HL-60 (cell line): ENCODE results near the gene GANC.
A peak's percentile ranks its signal among the peaks of the same experiment; 100 is the strongest.
"Not testable (repeated sequence)": the region's sequence is repeated elsewhere in the genome, so short reads cannot be mapped to it uniquely, and the experiment has no call there.

Experiments
- DNase-seq, 2 experiments: peaks; one replicate each; pipeline ENCODE4 v3.0.0-alpha.2; 2010 to 2020; ENCODE audit warnings: low read depth in 1 of 2, low spot score in 1 of 2
- H3K27ac ChIP-seq: fragments of 250-450 bp; sonication (Bioruptor Pico); replicated peaks from 2 replicates; pipeline ENCODE4 v1.5.1; 2020; ENCODE audit warnings: mild to moderate bottlenecking, moderate library complexity
- H3K27me3 ChIP-seq: fragments of 250-450 bp; sonication (Bioruptor Pico); 2 replicates; pipeline ENCODE4 v1.5.1; 2021; ENCODE audit warnings: mild to moderate bottlenecking, moderate library complexity; ENCODE audit not compliant: insufficient read depth, poor library complexity, severe bottlenecking
- H3K4me3 ChIP-seq: replicated peaks from 2 replicates; pipeline ENCODE4 v1.5.1; 2011; ENCODE audit warnings: mild to moderate bottlenecking, control low read depth, low read length; ENCODE audit not compliant: insufficient read depth
- GABPA ChIP-seq: IDR thresholded peaks from 2 replicates; pipeline ENCODE4 v1.6.1; 2012; ENCODE audit warnings: low read depth
- POLR2AphosphoS5 ChIP-seq: IDR thresholded peaks from 2 replicates; pipeline ENCODE4 v1.6.1; 2012; ENCODE audit warnings: low read depth
- SPI1 ChIP-seq: IDR thresholded peaks from 2 replicates; pipeline ENCODE4 v1.6.1; 2012; ENCODE audit warnings: low read depth, mild to moderate bottlenecking, borderline replicate concordance
- TF ChIP-seq, protein P1 (sequence below): IDR thresholded peaks from 2 replicates; pipeline ENCODE4 v1.6.1; 2012; ENCODE audit warnings: low read depth; ENCODE audit not compliant: insufficient replicate concordance
- TF ChIP-seq, protein P2 (sequence below): IDR thresholded peaks from one replicate; pipeline ENCODE4 v1.5.1; 2011; ENCODE audit warnings: low read length, control low read depth, inconsistent platforms; ENCODE audit not compliant: insufficient read depth

GANC gene

DNA sequence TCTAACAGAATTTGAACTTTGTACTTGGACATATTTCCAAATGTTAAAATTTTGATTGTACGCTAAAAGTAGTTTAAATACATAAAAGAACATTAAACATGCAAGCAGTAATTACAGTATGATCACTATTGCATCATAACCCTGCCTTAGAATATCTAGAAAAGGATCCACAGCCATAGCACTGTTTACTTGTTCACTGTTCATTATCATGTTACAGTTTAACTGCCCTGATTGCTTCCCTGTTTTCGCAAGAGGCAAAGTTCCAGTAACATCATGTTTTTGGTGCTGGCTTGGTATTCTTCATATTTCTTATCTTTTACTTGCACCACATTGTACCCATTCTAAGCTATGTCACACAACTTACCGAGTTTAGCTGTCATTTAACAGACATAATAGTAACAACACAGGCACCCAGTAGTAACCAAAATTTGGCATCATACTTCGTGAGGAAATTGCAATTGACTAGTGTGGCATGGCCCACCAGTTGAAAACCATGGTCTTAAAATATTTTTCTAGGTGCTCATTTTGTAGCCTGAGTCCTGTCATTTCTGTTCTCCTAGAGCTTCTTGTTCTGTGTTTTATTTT is 13.5 kb downstream of the GANC start:
- H3K27me3 ChIP-seq = no peaks in the 10 kb centered on the region
- no peak overlapping the region for H3K4me3 ChIP-seq
- peak; percentile 62 to 74 for DNase-seq
- TF ChIP-seq GABPA (no peak), POLR2AphosphoS5 (no peak), SPI1 (no peak)
- TF ChIP-seq, protein P1, sequence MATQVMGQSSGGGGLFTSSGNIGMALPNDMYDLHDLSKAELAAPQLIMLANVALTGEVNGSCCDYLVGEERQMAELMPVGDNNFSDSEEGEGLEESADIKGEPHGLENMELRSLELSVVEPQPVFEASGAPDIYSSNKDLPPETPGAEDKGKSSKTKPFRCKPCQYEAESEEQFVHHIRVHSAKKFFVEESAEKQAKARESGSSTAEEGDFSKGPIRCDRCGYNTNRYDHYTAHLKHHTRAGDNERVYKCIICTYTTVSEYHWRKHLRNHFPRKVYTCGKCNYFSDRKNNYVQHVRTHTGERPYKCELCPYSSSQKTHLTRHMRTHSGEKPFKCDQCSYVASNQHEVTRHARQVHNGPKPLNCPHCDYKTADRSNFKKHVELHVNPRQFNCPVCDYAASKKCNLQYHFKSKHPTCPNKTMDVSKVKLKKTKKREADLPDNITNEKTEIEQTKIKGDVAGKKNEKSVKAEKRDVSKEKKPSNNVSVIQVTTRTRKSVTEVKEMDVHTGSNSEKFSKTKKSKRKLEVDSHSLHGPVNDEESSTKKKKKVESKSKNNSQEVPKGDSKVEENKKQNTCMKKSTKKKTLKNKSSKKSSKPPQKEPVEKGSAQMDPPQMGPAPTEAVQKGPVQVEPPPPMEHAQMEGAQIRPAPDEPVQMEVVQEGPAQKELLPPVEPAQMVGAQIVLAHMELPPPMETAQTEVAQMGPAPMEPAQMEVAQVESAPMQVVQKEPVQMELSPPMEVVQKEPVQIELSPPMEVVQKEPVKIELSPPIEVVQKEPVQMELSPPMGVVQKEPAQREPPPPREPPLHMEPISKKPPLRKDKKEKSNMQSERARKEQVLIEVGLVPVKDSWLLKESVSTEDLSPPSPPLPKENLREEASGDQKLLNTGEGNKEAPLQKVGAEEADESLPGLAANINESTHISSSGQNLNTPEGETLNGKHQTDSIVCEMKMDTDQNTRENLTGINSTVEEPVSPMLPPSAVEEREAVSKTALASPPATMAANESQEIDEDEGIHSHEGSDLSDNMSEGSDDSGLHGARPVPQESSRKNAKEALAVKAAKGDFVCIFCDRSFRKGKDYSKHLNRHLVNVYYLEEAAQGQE = no peak
- TF ChIP-seq, protein P2, sequence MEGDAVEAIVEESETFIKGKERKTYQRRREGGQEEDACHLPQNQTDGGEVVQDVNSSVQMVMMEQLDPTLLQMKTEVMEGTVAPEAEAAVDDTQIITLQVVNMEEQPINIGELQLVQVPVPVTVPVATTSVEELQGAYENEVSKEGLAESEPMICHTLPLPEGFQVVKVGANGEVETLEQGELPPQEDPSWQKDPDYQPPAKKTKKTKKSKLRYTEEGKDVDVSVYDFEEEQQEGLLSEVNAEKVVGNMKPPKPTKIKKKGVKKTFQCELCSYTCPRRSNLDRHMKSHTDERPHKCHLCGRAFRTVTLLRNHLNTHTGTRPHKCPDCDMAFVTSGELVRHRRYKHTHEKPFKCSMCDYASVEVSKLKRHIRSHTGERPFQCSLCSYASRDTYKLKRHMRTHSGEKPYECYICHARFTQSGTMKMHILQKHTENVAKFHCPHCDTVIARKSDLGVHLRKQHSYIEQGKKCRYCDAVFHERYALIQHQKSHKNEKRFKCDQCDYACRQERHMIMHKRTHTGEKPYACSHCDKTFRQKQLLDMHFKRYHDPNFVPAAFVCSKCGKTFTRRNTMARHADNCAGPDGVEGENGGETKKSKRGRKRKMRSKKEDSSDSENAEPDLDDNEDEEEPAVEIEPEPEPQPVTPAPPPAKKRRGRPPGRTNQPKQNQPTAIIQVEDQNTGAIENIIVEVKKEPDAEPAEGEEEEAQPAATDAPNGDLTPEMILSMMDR = no peak
- H3K27ac ChIP-seq = peak overlapping the region; percentile 91

DNA sequence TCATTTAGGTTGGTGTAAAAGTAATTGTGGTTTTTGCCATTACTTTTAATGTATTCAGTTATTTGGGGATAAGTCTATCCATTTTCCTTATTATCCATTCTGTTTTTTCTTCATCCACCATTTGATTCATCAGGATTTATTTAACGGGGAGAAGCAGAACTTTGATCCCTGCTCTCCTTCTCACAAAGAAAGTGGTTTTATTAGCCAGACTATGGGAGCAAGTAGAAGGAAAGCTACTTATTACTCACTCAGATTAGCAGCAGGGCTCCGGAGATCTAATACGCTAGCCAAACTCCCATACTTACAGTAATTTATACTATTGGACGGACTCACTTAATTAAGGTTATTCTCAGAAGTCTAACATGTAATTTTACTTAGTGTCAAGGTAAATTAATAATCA is 14.9 kb downstream of the GANC start:
- Histone ChIP-seq H3K4me3 (no peak overlapping the region), H3K27ac (peak overlapping the region; percentile 91; the same call in 1 of the 2 replicates), H3K27me3 (no peaks in the 10 kb centered on the region)
- no peak for TF ChIP-seq GABPA
- TF ChIP-seq, protein P1 = no peak
- no peak for TF ChIP-seq POLR2AphosphoS5
- TF ChIP-seq, protein P2 = no peak
- no peak for TF ChIP-seq SPI1
- DNase-seq = no peak

DNA sequence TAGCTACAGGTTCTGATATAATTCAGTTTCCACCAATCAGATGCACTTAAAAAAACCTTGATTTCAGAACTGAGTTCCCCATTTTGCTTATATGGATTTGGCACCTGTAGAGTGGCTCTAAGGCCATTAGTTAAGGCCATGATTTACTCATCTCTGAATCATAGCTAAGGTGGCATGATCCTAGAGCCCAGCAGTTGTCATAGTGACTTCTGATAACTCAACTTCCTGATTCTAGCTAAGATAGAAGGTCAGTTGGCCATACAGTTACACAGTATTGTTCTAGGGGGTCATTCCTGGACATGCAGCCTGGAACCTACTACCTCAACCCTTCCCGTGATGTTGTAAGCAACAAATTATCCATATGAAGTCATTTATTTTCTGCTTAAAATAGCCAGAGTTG is 16.2 kb downstream of the GANC start:
- Histone ChIP-seq H3K27me3 (no peaks in the 10 kb centered on the region), H3K27ac (no peak overlapping the region; the same call in 1 of the 2 replicates), H3K4me3 (no peak overlapping the region)
- TF ChIP-seq GABPA = no peak
- no peak for TF ChIP-seq POLR2AphosphoS5
- TF ChIP-seq, protein P1 = no peak
- TF ChIP-seq, protein P2 = no peak
- no peak for TF ChIP-seq SPI1
- no peak for DNase-seq

DNA sequence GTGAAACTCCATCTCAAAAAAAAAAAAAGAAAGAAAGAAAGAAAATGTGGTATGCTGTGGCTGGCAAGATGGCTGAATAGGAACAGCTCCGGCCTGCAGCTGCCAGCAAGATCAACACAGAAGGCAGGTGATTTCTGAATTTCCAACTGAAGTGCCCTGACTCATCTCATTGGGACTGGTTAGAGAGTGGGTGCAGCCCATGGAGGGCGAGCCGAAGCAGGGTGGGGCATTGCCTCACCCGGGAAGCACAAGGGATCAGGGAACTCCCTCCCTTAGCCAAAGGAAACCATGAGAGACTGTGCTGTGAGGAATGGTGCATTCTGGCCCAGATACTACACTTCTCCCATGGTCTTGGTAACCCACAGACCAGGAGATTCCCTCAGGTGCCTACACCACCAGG is 28.0 kb downstream of the GANC start:
- H3K27ac ChIP-seq, H3K4me3 ChIP-seq, DNase-seq, H3K27me3 ChIP-seq: not testable (repeated sequence)
